NT2/D1 (cell line): ENCODE data around the gene PRR3.
A peak's percentile ranks its signal among the peaks of the same experiment; 100 is the strongest.
"Not testable (repeated sequence)": the region's sequence is repeated elsewhere in the genome, so short reads cannot be mapped to it uniquely, and the experiment has no call there.

ENCODE experiments used
- DNase-seq: peaks from one replicate; pipeline ENCODE4 v3.0.0-alpha.2; 2011; ENCODE audit warnings: low read depth, low spot score
- H3K27me3 ChIP-seq: 2 replicates; pipeline ENCODE4 v1.6.0; 2011; ENCODE audit warnings: mild to moderate bottlenecking; ENCODE audit not compliant: insufficient read length, insufficient read depth
- H3K36me3 ChIP-seq: 2 replicates; pipeline ENCODE4 v1.6.1; 2011; ENCODE audit warnings: mild to moderate bottlenecking, low read length, mixed read lengths; ENCODE audit not compliant: insufficient read depth, insufficient read length
- H3K4me1 ChIP-seq: 2 replicates; pipeline ENCODE4 v1.5.1; 2011; ENCODE audit not compliant: insufficient read depth, insufficient read length
- H3K4me3 ChIP-seq: 2 replicates; pipeline ENCODE4 v1.5.1; 2011; ENCODE audit warnings: low read depth; ENCODE audit not compliant: insufficient read length
- H3K9ac ChIP-seq: 2 replicates; pipeline ENCODE4 v1.6.0; 2011; ENCODE audit warnings: low read depth; ENCODE audit not compliant: insufficient read length
- H3K9me3 ChIP-seq: 2 replicates; pipeline ENCODE4 v1.5.1; 2011; ENCODE audit warnings: mild to moderate bottlenecking, low read length; ENCODE audit not compliant: insufficient read depth
- SUZ12 ChIP-seq: IDR thresholded peaks from 2 replicates; pipeline ENCODE4 v1.6.1; 2011; ENCODE audit not compliant: insufficient read length, insufficient read depth; ENCODE audit errors: extremely low read depth
- YY1 ChIP-seq: IDR thresholded peaks from 2 replicates; pipeline ENCODE4 v1.6.1; 2011; ENCODE audit not compliant: insufficient read length, insufficient read depth
- ZNF274 ChIP-seq: IDR thresholded peaks from 2 replicates; pipeline ENCODE4 v1.6.1; 2011; ENCODE audit warnings: mild to moderate bottlenecking, low read depth, low read length

Gene PRR3

DNA sequence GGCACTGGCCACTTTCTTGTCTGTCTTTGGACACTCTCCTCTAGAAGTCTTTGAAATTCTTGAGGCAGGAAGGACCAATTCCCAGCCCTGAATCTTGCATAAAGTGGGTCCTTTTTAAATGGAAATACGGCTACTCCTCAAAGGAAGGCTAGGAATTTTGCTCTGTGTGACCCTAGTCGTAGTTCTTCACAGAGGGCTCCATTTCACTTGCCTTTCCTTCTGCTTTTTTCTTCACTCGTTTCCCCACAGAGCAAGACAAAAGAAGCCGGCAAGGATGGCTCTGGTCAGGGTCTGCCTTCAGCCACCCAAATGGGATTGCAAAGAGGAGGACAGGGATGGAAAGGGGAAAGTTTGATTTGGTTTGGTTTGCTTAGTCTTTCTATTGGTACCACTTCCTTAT lies 42.0 kb upstream of the PRR3 start:
- peak; percentile 48 for DNase-seq
- TF ChIP-seq YY1: no peak
- TF ChIP-seq ZNF274: no peak
- no peak for TF ChIP-seq SUZ12
- Histone ChIP-seq H3K9ac (peak overlapping the region; percentile 33), H3K36me3 (no peaks in the 10 kb centered on the region), H3K4me3 (no peak overlapping the region), H3K4me1 (no peaks in the 10 kb centered on the region), H3K27me3 (no peaks in the 10 kb centered on the region), H3K9me3 (no peaks in the 10 kb centered on the region; the same call in 1 of the 2 replicates)

DNA sequence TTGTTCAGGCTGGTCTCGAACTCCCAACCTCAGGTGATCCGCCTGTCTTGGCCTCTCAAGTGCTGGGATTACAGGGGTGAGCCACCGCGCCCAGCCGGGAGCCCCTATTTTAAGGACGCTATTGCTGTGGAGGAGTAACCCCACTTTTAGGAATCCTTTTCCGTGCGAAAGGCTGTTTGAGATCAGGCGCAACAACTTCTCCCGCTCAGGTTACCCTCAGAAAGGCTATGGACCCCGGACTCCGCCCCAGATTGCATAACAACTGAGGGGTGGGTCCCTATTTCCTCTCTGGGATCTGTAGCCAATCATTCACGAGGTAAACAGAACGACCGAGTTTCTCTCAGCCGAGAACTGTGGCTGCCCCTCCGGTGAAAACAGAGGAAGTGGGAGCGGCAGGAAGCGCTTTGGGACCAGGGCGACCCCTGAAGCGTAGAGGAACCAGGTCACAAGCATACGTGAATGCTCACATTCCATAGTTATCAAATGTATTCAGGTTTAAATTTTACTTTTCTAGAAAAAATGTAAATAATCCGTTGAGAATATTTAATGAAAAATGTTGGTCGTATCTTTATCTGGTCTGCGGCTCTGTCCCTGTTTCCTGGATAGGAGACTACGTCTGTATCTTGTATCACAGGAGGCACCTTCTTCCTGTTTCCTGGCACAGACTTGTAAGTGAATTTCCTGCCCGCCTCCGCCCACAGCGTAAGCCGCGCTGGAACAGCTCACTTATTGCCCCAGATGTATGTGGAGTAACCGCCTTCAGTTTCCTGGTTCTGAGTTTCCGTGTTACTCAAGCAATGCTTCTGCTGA lies 40.9 kb upstream of the PRR3 start:
- peak overlapping the region; percentile 56 for H3K9ac ChIP-seq
- no peaks in the 10 kb centered on the region for H3K4me1 ChIP-seq
- no peaks in the 10 kb centered on the region for H3K27me3 ChIP-seq
- peak; percentile 80 for DNase-seq
- TF ChIP-seq ZNF274 (no peak), SUZ12 (no peak), YY1 (no peak)
- peak overlapping the region; percentile 52 for H3K4me3 ChIP-seq
- H3K9me3 ChIP-seq: no peaks in the 10 kb centered on the region; the same call in 1 of the 2 replicates
- no peaks in the 10 kb centered on the region for H3K36me3 ChIP-seq

DNA sequence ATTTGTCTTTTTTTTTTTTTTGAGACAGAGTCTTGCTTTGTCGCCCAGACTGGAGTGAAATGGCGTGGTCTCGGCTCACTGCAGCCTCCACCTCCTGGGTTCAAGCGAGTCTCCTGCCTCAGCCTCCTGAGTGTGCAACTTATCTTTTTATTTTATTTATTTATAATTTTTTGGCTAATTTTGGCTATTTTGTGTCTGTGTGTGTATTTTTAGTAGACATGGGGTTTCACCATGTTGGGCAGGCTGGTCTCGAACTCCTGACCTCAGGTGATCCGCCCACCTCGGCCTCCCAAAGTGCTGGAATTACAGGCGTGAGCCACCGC lies 40.4 kb upstream of the PRR3 start:
- Histone ChIP-seq H3K9ac (peak overlapping the region; percentile 56), H3K4me3 (peak overlapping the region; percentile 45)
- not testable (repeated sequence) for H3K36me3 ChIP-seq, H3K9me3 ChIP-seq, DNase-seq, H3K4me1 ChIP-seq, H3K27me3 ChIP-seq

DNA sequence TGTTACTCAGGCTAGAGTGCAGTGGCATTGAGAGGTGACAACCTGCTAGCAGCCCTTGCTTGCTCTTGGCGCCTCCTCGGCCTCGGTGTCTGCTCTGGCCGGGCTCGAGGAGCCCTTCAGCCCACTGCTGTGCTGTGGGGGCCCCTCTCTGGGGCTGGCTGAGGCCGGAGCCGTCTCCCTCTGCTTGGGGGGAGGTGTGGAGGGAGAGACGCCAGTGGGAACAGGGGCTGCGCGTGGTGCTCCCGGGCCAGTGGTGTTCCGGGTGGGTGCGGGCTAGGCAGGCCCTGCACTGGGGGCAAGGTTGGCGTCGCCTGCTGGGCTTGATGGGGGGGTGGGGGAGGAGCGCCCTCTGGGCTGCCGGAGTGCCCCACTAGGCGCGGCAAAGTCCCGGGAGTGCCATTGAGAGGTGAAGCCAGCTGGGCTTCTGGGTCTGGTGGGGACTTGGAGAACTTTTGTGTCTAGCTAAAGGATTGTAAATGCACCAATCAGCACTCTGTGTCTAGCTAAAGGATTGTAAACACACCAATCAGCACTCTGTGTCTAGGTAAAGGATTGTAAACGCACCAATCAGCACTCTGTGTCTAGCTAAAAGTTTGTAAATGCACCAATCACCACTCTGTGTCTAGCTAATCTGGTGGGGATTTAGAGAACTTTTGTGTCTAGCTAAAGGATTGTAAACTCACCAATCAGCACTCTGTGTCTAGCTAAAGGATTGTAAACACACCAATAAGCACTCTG lies 39.2 kb upstream of the PRR3 start:
- not testable (repeated sequence) for DNase-seq, H3K27me3 ChIP-seq, H3K9me3 ChIP-seq, H3K4me1 ChIP-seq, H3K9ac ChIP-seq, H3K36me3 ChIP-seq, H3K4me3 ChIP-seq

DNA sequence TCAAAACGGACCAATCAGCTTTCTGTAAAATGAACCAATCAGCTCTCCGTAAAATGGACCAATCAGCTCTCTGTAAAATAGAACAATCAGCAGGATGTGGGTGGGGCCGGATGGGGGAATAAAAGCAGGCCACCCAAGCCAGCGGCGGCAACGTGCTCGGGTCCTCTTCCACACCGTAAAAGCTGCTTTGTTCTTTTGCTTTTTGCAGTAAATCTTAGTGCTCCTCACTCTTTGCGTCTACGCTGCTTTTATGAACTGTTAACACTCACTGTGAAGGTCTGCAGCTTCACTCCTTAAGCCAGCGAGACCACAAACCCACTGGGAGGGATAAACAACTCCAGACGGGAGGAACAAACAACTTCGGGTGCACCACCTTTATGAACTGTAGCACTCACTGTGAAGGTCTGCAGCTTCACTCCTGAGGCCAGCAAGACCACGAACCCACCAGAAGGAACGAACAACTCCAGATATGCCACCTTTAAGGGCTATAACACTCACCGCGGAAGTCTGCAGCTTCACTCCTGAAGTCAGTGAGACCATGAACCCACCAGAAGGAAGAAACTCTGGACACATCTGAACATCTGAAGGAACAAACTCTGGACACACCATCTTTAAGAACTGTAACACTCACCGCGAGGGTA lies 38.5 kb upstream of the PRR3 start:
- not testable (repeated sequence) for H3K9me3 ChIP-seq, DNase-seq, H3K4me1 ChIP-seq, H3K4me3 ChIP-seq, H3K27me3 ChIP-seq, H3K9ac ChIP-seq, H3K36me3 ChIP-seq

DNA sequence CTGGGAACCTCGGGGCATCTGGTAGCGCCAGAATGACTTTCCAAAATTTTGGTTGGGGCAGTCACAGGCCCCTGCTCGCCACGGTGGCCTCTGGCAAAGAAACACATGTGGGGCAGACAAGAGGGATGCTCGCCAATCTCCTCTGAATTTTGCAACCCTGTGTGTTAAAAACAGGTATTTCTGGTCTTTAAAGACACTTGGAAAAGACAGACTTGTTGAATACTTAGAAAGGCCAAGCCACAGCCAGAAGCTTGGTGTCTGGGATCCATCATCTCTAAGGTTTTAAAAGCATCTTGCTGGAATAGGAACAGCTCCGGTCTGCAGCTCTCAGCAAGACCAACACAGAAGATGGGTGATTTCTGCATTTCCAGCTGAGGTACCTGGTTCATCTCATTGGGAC lies 36.6 kb upstream of the PRR3 start:
- H3K27me3 ChIP-seq: no peaks in the 10 kb centered on the region
- H3K36me3 ChIP-seq: no peaks in the 10 kb centered on the region
- no peak overlapping the region for H3K9ac ChIP-seq
- H3K4me1 ChIP-seq: no peaks in the 10 kb centered on the region
- no peak for DNase-seq
- no peaks in the 10 kb centered on the region; the same call in 1 of the 2 replicates for H3K9me3 ChIP-seq
- no peak overlapping the region for H3K4me3 ChIP-seq
- no peak for TF ChIP-seq ZNF274
- TF ChIP-seq YY1: no peak
- no peak for TF ChIP-seq SUZ12

DNA sequence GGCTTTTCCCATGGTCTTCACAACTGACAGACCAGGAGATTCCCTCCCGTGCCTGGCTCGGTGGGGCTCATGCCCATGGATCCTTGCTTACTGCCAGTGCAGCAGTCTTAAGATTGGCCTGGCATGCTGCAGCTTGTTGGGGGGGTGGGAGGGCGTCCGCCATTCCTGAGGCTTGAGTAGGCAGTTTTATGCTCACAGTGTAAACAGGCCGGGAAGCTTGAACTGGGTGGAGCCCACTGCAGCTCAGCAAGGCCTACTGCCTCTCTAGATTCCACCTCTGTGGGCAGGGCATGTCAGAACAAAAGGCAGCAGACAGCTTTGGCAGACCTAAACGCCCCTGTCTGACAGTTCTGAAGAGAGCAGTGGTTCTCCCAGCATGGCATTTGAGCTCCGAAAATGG lies 36.0 kb upstream of the PRR3 start:
- not testable (repeated sequence) for H3K9me3 ChIP-seq, H3K9ac ChIP-seq, H3K4me3 ChIP-seq, H3K4me1 ChIP-seq, H3K27me3 ChIP-seq, DNase-seq, H3K36me3 ChIP-seq

DNA sequence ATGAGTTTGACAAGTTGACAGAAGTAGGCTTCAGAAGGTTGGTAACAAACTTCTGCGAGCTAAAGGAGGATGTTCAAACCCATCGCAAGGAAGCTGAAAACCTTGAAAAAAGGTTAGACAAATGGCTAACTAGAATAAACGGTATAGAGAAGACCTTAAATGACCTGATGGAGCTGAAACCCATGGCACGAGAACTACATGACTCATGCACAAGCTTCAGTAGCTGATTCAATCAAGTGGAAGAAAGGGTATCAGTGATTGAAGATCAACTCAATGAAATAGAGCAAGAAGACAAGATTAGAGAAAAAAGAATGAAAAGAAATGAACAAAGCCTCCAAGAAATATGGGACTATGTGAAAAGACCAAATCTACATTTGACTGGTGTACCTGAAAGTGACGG lies 35.1 kb upstream of the PRR3 start:
- DNase-seq: not testable (repeated sequence)

DNA sequence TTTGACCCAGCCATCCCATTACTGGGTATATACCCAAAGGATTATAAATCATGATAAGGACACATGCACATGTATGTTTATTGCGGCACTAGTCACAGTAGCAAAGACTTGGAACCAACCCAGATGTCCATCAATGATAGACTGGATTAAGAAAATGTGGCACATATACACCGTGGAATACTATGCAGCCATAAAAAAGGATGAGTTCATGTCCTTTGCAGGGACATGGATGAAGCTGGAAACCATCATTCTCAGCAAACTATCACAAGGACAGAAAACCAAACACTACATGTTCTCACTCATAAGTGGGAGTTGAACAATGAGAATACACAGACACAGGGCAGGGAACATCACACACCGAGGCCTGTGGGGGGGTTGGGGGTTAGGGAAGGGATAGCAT lies 30.7 kb upstream of the PRR3 start:
- H3K27me3 ChIP-seq, H3K36me3 ChIP-seq, DNase-seq, H3K4me3 ChIP-seq, H3K4me1 ChIP-seq, H3K9ac ChIP-seq, H3K9me3 ChIP-seq: not testable (repeated sequence)

More for the DNA sequence above, 35.1 kb upstream of the PRR3 start:
- H3K4me3 ChIP-seq, H3K27me3 ChIP-seq, H3K36me3 ChIP-seq, H3K9ac ChIP-seq, H3K4me1 ChIP-seq, H3K9me3 ChIP-seq: not testable (repeated sequence)

DNA sequence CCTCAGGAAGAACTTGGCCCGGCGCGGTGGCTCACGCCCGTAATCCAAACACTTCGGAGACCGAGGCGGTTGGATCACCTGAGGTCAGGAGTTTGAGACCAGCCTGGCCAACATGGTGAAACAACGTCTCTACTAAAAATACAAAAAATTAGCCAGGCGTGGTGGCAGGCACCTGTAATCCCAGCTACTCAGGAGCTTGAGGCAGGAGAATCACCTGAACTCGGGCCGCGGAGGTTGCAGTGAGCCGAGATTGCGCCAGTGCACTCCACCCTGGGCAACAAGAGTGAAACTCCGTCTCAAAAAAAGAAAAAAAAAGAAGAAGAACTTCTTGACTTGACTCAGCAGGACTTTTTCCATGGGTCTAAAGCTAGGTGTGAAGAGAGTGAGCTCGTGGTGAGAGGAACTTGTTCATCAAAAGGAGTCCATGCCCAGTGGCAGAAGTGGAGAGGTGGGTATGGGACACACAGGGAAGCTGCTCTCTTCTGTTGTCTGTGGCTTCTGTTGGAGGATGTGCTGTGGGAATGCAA lies 27.7 kb upstream of the PRR3 start:
- not testable (repeated sequence) for H3K27me3 ChIP-seq, H3K36me3 ChIP-seq, H3K4me1 ChIP-seq, DNase-seq, H3K4me3 ChIP-seq, H3K9ac ChIP-seq, H3K9me3 ChIP-seq
